Thyroid gland (tissue), 4 donors: Measurements from ENCODE around the gene UQCRFS1. TPM values are rescaled to one million over a fixed set of nuclear protein-coding genes. Genes with fewer than 3 reads are reported as not detected.

Source experiments
- DNase-seq, 2 donors: peaks; one replicate each; pipeline ENCODE4 v3.0.0-alpha.2; 2019
- H3K27ac ChIP-seq, 3 donors: fragments of 200-600 bp; sonication (generic); 1 replicate in 2 of 3; 2 replicates in 1 of 3; pipeline ENCODE4 v1.5.1; 2016 to 2019; ENCODE audit warnings: mild to moderate bottlenecking in 1 of 3, moderate library complexity in 1 of 3
- H3K27me3 ChIP-seq: fragments of 200-600 bp; sonication (generic); one replicate; pipeline ENCODE4 v1.5.1; 2019
- H3K36me3 ChIP-seq, 2 donors: fragments of 200-600 bp; sonication (generic); one replicate each; pipeline ENCODE4 v1.5.1; 2016 to 2019
- H3K4me1 ChIP-seq, 2 donors: fragments of 200-600 bp; sonication (generic); one replicate each; pipeline ENCODE4 v1.5.1; 2017 to 2019
- H3K4me3 ChIP-seq, 3 donors: fragments of 200-600 bp; sonication (generic); replicated peaks in 1 of 3; 1 replicate in 2 of 3; 2 replicates in 1 of 3; pipeline ENCODE4 v1.5.1; 2016; ENCODE audit warnings: mild to moderate bottlenecking in 1 of 3
- H3K9me3 ChIP-seq: fragments of 200-600 bp; sonication (generic); one replicate; pipeline ENCODE4 v1.5.1; 2017
- POLR2A ChIP-seq, 2 donors: fragments of 450-650 bp; IDR thresholded peaks; one replicate each; pipeline ENCODE4 v1.6.1; 2017; ENCODE audit warnings: antibody characterized with exemption in 2 of 2, mild to moderate bottlenecking in 2 of 2, moderate library complexity in 1 of 2
- WGBS, 2 donors: methylation state at CpG; one replicate each; pipeline ENCODE4 v1.1.5; 2017; 5-methylcytosine and 5-hydroxymethylcytosine counted together
- intact Hi-C: fragments of 100-400 bp; cut with DNase I; formaldehyde crosslinking; loops from one replicate; pipeline ENCODE4 v1.15.1; 2023
- total RNA-seq, 4 donors: library from RNA; depleted of rRNA; stranded (reverse); fragments of >200 nt; gene quantifications; one replicate each; pipeline ENCODE4 v1.2.3, GENCODE V29; 2016
- TF ChIP-seq, protein P1 (sequence below), 6 experiments: fragments of 200-600 bp in 3 of 6; fragments of 450-650 bp in 3 of 6; sonication (generic) in 3 of 6; IDR thresholded peaks; one replicate each; pipeline ENCODE4 v1.5.1; 2016 to 2019; ENCODE audit warnings: antibody characterized with exemption in 6 of 6, mild to moderate bottlenecking in 2 of 6, inconsistent platforms in 1 of 6, moderate library complexity in 1 of 6

Gene UQCRFS1
- total RNA-seq, 4 donors from 2014 or later: 19.9 to 49.0 (median 31.9) TPM

DNA sequence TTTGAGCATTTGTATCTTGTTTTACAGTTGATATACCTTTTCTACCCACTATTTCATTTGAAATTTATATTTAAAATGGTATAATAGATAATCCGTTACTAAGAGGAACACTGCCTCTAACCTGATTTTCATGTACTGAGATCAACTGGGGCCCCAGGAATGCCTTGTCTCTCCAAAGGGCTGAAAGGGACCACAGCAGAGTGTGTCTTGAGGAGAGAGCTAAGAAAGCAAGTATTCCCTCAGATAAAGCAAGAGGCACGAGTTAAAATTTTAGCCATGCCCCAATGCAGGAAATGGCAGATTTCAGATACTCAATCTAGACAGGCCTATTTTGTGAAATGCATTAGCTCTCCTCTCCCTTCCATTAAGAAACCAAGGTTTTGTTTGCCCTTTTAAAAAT, 10.7 kb downstream of the UQCRFS1 start:
- Histone ChIP-seq H3K9me3 (no peaks in the 10 kb centered on the region), H3K4me3 (no peak overlapping the region), H3K36me3 (peaks cover 0 to 6% of the 10 kb centered on the region in 2 donors), H3K4me1 (no peaks in the 10 kb centered on the region), H3K27ac (no peak overlapping the region), H3K27me3 (no peaks in the 10 kb centered on the region)
- WGBS, 2 donors: 79 to 82% methylated on average over 2 of the region's 2 CpGs
- TF ChIP-seq, protein P1, sequence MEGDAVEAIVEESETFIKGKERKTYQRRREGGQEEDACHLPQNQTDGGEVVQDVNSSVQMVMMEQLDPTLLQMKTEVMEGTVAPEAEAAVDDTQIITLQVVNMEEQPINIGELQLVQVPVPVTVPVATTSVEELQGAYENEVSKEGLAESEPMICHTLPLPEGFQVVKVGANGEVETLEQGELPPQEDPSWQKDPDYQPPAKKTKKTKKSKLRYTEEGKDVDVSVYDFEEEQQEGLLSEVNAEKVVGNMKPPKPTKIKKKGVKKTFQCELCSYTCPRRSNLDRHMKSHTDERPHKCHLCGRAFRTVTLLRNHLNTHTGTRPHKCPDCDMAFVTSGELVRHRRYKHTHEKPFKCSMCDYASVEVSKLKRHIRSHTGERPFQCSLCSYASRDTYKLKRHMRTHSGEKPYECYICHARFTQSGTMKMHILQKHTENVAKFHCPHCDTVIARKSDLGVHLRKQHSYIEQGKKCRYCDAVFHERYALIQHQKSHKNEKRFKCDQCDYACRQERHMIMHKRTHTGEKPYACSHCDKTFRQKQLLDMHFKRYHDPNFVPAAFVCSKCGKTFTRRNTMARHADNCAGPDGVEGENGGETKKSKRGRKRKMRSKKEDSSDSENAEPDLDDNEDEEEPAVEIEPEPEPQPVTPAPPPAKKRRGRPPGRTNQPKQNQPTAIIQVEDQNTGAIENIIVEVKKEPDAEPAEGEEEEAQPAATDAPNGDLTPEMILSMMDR (IDR thresholded peaks at IDR 0.05): no peak
- TF ChIP-seq POLR2A (IDR thresholded peaks at IDR 0.05): no peak
- intact Hi-C loops: no loop called here
- no peak for DNase-seq

DNA sequence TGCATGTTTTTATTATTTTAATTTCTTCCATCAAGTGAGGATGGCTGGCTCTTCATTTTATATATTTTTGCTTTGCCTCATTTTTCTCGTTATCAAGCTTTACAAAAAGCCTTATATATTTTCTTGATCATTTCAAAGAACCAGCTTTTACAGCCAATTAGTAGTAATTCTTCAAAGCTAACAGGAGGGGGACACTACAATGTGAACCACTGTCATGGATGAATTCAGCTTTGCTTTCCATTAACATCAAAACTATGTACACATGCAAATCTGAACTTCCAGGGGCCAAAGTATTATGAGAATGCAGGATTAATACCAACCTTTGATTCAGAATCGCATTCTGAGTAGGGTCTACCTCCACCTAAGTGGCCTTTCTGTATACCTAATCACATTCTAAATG, 11.1 kb downstream of the UQCRFS1 start:
- DNase-seq: no peak
- Histone ChIP-seq H3K27ac (no peak overlapping the region), H3K36me3 (peaks cover 0 to 6% of the 10 kb centered on the region in 2 donors), H3K4me1 (no peaks in the 10 kb centered on the region), H3K4me3 (no peak overlapping the region), H3K27me3 (no peaks in the 10 kb centered on the region), H3K9me3 (no peaks in the 10 kb centered on the region)
- intact Hi-C loops: no loop called here
- 88 to 90% methylated on average over 2 of the region's 2 CpGs for WGBS, 2 donors
- no peak for TF ChIP-seq POLR2A (IDR thresholded peaks at IDR 0.05)
- TF ChIP-seq, protein P1 (IDR thresholded peaks at IDR 0.05): no peak

DNA sequence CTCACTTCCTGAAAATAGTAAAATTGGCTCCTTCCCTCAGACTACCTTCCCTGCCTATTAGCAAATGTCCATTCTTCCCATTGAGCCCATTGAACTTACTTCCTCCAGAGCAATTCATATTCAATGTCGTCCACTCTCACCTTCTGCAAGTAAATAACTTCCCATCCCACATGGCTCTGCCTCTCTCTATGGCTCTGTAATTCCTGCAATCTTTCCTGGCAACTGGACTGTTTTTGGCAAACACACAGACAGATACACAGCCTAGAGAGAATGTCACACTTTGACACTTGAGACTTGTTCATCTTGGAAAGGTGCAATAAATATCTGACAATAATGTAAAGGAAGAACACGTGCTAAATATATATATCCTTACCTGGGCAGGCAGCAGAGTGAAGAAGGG, 18.3 kb downstream of the UQCRFS1 start:
- Histone ChIP-seq H3K27me3 (no peaks in the 10 kb centered on the region), H3K9me3 (no peaks in the 10 kb centered on the region), H3K4me1 (no peaks in the 10 kb centered on the region), H3K36me3 (no peaks in the 10 kb centered on the region), H3K27ac (no peak overlapping the region), H3K4me3 (no peak overlapping the region)
- no peak for TF ChIP-seq POLR2A (IDR thresholded peaks at IDR 0.05)
- TF ChIP-seq, protein P1 (IDR thresholded peaks at IDR 0.05): no peak
- WGBS, 2 donors: 45 to 46% methylated on average over 2 of the region's 2 CpGs
- intact Hi-C loops: no loop called here
- no peak for DNase-seq

DNA sequence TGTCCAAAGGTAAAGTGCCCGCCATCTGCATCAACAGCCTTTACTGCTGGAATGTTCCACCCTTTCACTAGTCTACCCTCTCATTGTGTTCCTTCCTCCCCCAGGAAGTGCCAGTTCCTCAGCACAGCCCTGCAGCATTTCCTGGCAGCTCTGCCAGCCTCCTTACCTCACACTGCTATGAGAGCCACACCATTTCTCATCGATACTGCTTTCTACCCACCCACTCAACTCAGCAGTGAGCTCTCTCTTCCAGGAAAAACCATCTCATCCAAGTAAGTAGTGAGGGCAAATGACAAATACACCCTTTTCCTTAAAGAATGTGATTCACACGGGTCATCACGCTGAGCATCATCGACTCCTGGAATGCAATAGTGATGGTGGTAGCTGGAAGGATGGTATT, 19.8 kb downstream of the UQCRFS1 start:
- Histone ChIP-seq H3K36me3 (no peaks in the 10 kb centered on the region), H3K4me1 (no peaks in the 10 kb centered on the region), H3K4me3 (no peak overlapping the region), H3K27ac (no peak overlapping the region), H3K9me3 (no peaks in the 10 kb centered on the region), H3K27me3 (no peaks in the 10 kb centered on the region)
- TF ChIP-seq, protein P1 (IDR thresholded peaks at IDR 0.05): no peak
- TF ChIP-seq POLR2A (IDR thresholded peaks at IDR 0.05): no peak
- DNase-seq: no peak
- WGBS, 2 donors: 75 to 78% methylated on average over 5 of the region's 5 CpGs
- intact Hi-C loops: no loop called here

DNA sequence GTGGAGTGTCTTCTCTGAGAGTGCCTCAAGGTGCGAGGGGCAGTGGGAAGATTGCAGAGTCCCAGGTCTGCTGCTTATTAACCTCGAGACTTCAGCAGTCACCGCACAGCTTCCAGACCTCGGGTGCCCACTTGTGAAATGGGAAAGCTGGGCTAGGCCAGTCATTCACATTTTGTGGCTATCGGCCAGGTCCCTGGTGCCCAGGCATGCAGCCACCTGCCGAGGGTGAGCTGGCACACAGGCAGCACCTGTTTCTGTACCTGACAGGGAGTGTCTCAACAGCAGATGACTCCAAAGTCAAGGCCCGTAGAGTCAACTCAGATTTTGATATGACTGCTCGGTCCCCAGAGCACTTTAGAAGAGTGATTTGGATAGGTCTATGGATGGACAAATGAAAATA, 21.9 kb downstream of the UQCRFS1 start:
- WGBS, 2 donors: 83 to 84% methylated on average over 8 of the region's 8 CpGs

More for the DNA sequence above, 21.9 kb downstream of the UQCRFS1 start:
- Histone ChIP-seq H3K4me3 (no peak overlapping the region), H3K36me3 (no peaks in the 10 kb centered on the region), H3K27me3 (no peaks in the 10 kb centered on the region), H3K4me1 (no peaks in the 10 kb centered on the region), H3K27ac (no peak overlapping the region), H3K9me3 (no peaks in the 10 kb centered on the region)
- DNase-seq: no peak
- intact Hi-C loops: no loop called here
- TF ChIP-seq, protein P1 (IDR thresholded peaks at IDR 0.05): no peak
- TF ChIP-seq POLR2A (IDR thresholded peaks at IDR 0.05): no peak
